Pancreas (tissue), 10 donors: ENCODE measurements around the gene CCDC178. TPM values are rescaled to one million over a fixed set of nuclear protein-coding genes. Genes with fewer than 3 reads are reported as not detected.

Source experiments
- ATAC-seq, 4 donors: fragments of 200-7000 bp; cut with Tn5 transposase; one replicate each; pipeline versions ENCODE4 v1.8.0 to v1.9.1; 2020; ENCODE audit warnings: mild to moderate bottlenecking in 4 of 4, moderate library complexity in 4 of 4
- DNase-seq, 6 donors: peaks; one replicate each; pipeline ENCODE4 v3.0.0-alpha.2; 2020
- FAIRE-seq: peaks from 2 replicates; lab custom pipeline; 2012; peaks lifted over from hg19 to GRCh38; lab: Jason Lieb, UNC
- H3K27ac ChIP-seq, 4 donors: fragments of 200-600 bp; sonication (generic); 1 replicate in 3 of 4; 2 replicates in 1 of 4; pipeline versions ENCODE4 v1.5.0 to v1.8.0; 2020
- H3K27me3 ChIP-seq, 4 donors: fragments of 200-600 bp; one replicate each; pipeline ENCODE4 v1.8.0; 2021
- H3K36me3 ChIP-seq, 3 donors: fragments of 200-600 bp; sonication (generic) in 1 of 3; one replicate each; pipeline versions ENCODE4 v1.5.0 to v1.8.0; 2020 to 2021
- H3K4me1 ChIP-seq, 3 donors: fragments of 200-600 bp; one replicate each; pipeline ENCODE4 v1.8.0; 2021
- H3K4me3 ChIP-seq, 4 donors: fragments of 200-600 bp; sonication (generic) in 2 of 4; one replicate each; pipeline versions ENCODE4 v1.5.0 to v1.8.0; 2020 to 2021
- H3K9me3 ChIP-seq, 4 donors: fragments of 200-600 bp; one replicate each; pipeline ENCODE4 v1.8.0; 2021
- CTCF ChIP-seq, 4 donors: fragments of 200-600 bp; sonication (generic) in 3 of 4; IDR thresholded peaks; one replicate each; pipeline versions ENCODE4 v1.5.0 to v1.8.0; 2021; ENCODE audit warnings: antibody characterized with exemption in 4 of 4
- WGBS, 2 donors: extraction: QIAGEN DNeasy Blood & Tissue Kit; methylation state at CpG; one replicate each; pipeline ENCODE4 v1.1.7; 2013; 5-methylcytosine and 5-hydroxymethylcytosine counted together
- intact Hi-C, 3 donors: fragments of 100-400 bp; cut with DNase I; formaldehyde crosslinking; loops; one replicate each; pipeline versions ENCODE4 v1.11.1 to v1.14.2; 2022
- polyA plus RNA-seq, 2 donors: library from polyadenylated mRNA; stranded (reverse); fragments of 200-250 nt; gene quantifications; one replicate each; pipeline ENCODE4 v1.2.3, GENCODE V29; 2013
- total RNA-seq, 6 donors: library from RNA; stranded (reverse); fragmentation: NEBNext Ultra II Directional in 4 of 6; extraction: Animal tissue kit (Norgen Biotek cat#: 25700) in 4 of 6; gene quantifications; one replicate each; pipeline versions ENCODE4 v1.2.1 to v1.2.4, GENCODE V29; 2021 to 2023
- donor health status: healthy with polysubstance abuse.
- donor health status: DM: no; HTN: no; CAD: no; lungs with moderate emphysema.
- donor health status: DM: no; HTN: no; CAD: no.
- donor health status: control.
- donor health status: control.
- donor health status: Bipolar disorder and iron deficiency.
- donor health status: DM: yes; HTN: yes; CAD: no.
- donor health status: DM: no; HTN: no; CAD: no.
- donor health status: DM: no; HTN: no; CAD: no.
- donor health status: DM: yes; HTN: yes; CAD: no.

Gene CCDC178
- total and polyA plus RNA-seq, 8 donors = 0.11 to 1.3 (median 0.51) TPM; not detected in 1

GRCh38 chr18:33282142-33282541, 158.4 kb downstream of the CCDC178 start:
- Histone ChIP-seq H3K27me3 (no peaks in the 10 kb centered on the region), H3K4me3 (no peak overlapping the region), H3K36me3 (no peaks in the 10 kb centered on the region), H3K4me1 (no peaks in the 10 kb centered on the region), H3K9me3 (no peaks in the 10 kb centered on the region), H3K27ac (no peak overlapping the region)
- peak in 1 of 6 donors; percentile 5 for DNase-seq
- no peak for TF ChIP-seq CTCF (IDR thresholded peaks at IDR 0.05)
- WGBS, 2 donors = 71 to 73% methylated on average over 7 of the region's 7 CpGs
- intact Hi-C loops = no loop called here
- no peak for FAIRE-seq
- no peak for ATAC-seq

- no peak for FAIRE-seq
- Histone ChIP-seq H3K4me3 (no peak overlapping the region), H3K36me3 (no peaks in the 10 kb centered on the region), H3K9me3 (no peaks in the 10 kb centered on the region), H3K4me1 (no peaks in the 10 kb centered on the region), H3K27me3 (no peaks in the 10 kb centered on the region), H3K27ac (no peak overlapping the region)
- no peak for ATAC-seq
- DNase-seq = no peak
- intact Hi-C loops = no loop called here
- no peak for TF ChIP-seq CTCF (IDR thresholded peaks at IDR 0.05)
Observed at GRCh38 chr18:33277431-33277830, 163.1 kb downstream of the CCDC178 start.

- FAIRE-seq = no peak
- H3K36me3 ChIP-seq = no peaks in the 10 kb centered on the region
- no peak overlapping the region for H3K4me3 ChIP-seq
- DNase-seq = no peak
- TF ChIP-seq CTCF (IDR thresholded peaks at IDR 0.05) = no peak
- H3K27me3 ChIP-seq = no peaks in the 10 kb centered on the region
- no peaks in the 10 kb centered on the region for H3K9me3 ChIP-seq
- H3K4me1 ChIP-seq = no peaks in the 10 kb centered on the region
- intact Hi-C loops = no loop called here
- no peak overlapping the region for H3K27ac ChIP-seq
- ATAC-seq = no peak
Observed at GRCh38 chr18:33275843-33276242, 164.7 kb downstream of the CCDC178 start.

GRCh38 chr18:33270297-33270696, 170.2 kb downstream of the CCDC178 start:
- DNase-seq (no peak), FAIRE-seq (no peak), ATAC-seq (no peak)
- Histone ChIP-seq H3K4me3 (no peak overlapping the region), H3K9me3 (no peaks in the 10 kb centered on the region), H3K27me3 (no peaks in the 10 kb centered on the region), H3K27ac (no peak overlapping the region), H3K36me3 (no peaks in the 10 kb centered on the region), H3K4me1 (no peaks in the 10 kb centered on the region)
- intact Hi-C loops = no loop called here
- no peak for TF ChIP-seq CTCF (IDR thresholded peaks at IDR 0.05)
- WGBS, 2 donors = 35 to 42% methylated on average over 1 of the region's 1 CpG

GRCh38 chr18:33269223-33269622, 171.3 kb downstream of the CCDC178 start:
- TF ChIP-seq CTCF (IDR thresholded peaks at IDR 0.05) = no peak
- FAIRE-seq (no peak), DNase-seq (no peak), ATAC-seq (no peak)
- intact Hi-C loops = no loop called here
- Histone ChIP-seq H3K4me1 (no peaks in the 10 kb centered on the region), H3K36me3 (no peaks in the 10 kb centered on the region), H3K27ac (no peak overlapping the region), H3K9me3 (no peaks in the 10 kb centered on the region), H3K4me3 (no peak overlapping the region), H3K27me3 (no peaks in the 10 kb centered on the region)
- WGBS, 2 donors = 8 to 18% methylated on average over 2 of the region's 2 CpGs
